ENCODE measurements around the gene ANKHD1.
"Not testable (repeated sequence)": the region's sequence is repeated elsewhere in the genome, so short reads cannot be mapped to it uniquely, and the experiment has no call there.

- TF ChIP-seq, protein P1, sequence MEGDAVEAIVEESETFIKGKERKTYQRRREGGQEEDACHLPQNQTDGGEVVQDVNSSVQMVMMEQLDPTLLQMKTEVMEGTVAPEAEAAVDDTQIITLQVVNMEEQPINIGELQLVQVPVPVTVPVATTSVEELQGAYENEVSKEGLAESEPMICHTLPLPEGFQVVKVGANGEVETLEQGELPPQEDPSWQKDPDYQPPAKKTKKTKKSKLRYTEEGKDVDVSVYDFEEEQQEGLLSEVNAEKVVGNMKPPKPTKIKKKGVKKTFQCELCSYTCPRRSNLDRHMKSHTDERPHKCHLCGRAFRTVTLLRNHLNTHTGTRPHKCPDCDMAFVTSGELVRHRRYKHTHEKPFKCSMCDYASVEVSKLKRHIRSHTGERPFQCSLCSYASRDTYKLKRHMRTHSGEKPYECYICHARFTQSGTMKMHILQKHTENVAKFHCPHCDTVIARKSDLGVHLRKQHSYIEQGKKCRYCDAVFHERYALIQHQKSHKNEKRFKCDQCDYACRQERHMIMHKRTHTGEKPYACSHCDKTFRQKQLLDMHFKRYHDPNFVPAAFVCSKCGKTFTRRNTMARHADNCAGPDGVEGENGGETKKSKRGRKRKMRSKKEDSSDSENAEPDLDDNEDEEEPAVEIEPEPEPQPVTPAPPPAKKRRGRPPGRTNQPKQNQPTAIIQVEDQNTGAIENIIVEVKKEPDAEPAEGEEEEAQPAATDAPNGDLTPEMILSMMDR (IDR thresholded peaks at IDR 0.05 in 8 of 11, conservative IDR thresholded peaks at IDR 0.05 in 3 of 11) = not testable (repeated sequence)
- not testable (repeated sequence) for TF ChIP-seq POLR2A (IDR thresholded peaks at IDR 0.05)
These were observed 55.7 kb downstream of the ANKHD1 start for GRCh38 chr5:140457368-140457767.
